ENCODE measurements around the gene KLF15.

KLF15 gene

DNA sequence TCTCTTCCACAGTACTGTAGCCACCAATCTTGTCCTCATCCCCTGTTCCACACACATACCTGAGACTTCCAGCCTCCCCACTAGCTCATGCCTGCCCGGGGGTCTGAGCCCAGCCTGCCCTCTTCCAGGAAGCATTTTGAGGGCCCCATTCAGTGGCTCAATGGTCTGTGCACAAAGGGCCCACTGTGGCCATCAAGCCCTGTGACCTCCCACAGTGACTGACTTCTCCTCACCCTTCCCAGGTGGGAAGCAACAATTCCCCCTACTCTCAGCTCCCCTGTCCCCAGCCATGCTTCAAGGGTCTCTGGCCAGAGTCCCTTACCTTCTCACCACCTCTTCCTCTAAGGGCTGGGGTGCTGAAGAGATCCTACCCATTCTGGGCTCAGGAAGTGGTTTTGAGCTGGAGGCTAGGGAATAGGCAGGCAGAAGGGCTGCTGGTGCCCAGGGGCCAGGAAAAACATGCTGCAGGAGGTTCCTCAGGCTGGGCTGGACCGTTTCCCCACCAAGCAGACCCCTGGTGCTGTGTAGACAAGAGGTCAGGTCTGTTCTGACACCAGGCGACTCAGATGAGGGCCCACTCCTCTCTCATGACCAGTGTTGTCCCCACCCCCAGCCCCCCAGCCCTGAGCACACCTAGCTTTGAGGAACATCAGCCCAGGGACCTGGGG, 3.0 kb upstream of the KLF15 start:
- DNase-seq, result no peak

GRCh38 chr3:126358816-126359181, 1.6 kb upstream of the KLF15 start:
- no peak for DNase-seq

DNA sequence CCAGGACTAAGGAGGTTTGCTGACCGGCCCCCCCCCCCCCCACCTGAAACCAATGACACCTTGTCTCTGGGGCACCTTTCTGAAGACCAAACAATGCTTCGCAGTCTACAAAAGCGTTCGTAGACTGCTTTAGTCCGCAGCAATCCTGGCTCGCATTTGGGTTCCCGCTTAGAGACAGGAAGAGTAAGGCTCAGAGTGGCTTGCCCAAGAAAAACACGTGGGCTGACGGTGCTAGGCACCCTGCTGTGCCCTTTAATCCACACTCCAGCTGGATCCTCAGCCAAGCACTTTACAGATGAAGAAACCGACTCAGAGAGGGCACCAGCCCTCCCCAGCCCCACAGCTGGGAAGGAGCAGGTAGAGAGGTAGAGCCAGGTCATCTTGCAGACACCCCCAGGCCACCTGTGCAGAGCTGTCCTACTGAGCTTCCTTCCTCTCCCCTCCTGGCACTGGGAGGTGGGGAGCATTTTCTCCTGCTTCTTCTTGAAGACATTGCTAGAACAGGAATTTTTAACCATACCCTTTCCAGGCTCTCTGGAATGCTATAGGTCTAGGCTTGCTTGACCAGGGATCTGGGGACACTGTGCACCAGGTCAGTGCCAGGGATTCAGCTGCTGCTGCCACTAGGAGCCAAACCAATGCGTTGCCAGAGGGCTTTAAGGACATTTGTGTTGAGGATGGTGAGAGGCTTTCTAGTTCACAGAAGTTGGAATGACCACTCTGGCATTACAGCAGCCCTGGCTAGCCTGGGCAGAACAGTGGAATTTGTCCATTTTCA, 1.0 kb upstream of the KLF15 start:
- no peak for DNase-seq

- no peak for DNase-seq
Measured at GRCh38 chr3:126356373-126357264, 589 bp downstream of the KLF15 start.

DNA sequence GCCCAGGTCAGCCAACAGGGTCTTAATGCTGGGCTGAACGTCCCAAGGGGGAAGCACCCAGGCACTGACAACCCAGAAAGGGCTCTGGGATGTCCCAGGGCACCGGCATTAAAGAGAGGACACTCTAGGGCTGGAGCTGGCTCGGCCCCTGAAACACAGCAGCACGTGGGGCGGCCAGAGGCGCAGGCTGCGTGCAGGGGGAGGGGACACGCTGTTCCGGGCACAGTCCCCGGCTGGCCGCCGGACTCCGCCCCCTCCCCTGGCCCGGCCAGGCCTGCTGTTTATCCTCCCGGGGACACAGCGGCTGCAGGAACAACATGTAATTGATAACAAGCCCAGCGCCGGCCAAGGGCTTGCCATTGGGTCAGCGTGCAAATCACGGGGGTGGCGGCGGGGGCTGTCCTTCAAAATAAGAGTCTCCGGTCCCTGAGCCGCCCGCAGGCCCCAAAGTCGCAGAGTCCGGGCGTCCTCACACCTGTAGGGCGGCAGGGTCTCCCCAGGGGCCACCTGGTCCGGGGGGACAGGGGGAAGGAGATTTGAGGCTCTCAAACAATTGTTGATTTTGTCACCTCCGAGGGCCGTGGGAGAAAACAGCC, 1.3 kb downstream of the KLF15 start:
- DNase-seq, result no peak

DNA sequence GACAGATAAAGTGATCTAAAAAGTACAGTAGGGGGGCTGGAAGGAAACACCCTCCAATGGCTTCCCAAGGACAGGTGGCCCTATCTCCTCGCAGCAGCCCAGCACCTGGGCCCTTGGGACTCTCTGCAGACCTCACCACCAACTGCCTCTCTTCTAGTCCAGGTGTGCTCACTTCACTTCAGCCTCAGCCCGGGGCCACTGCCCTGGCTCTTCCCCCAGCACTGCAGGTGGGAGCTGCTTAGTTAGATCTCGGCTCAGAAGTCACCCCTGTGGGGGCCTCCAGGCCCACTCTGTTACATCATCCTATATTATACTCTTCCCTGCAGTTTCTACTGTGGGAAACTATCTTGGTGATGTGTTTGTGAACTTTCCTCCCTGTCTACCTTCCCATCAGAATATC, 2.0 kb downstream of the KLF15 start:
- no peak for DNase-seq

DNA sequence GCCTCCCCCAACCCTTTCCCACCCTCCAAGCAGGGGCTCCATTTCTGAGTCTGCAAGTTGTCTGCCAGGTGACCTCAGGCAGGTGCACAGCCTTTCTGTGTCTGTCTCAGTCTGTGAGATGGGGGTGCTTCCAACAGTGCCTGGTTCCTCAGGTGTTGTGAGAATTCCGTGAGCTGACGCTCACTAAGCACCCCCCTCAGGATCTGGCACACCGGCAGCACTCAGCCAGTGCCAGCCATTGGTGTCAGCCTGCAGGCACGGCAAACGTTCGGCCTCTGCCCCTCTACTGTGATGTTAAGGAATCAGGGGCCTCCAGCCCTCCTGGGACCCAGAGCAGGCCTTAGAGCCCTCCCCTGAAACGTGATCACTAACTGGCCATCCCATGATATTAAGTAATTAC, 2.4 kb downstream of the KLF15 start:
- DNase-seq, result no peak

GRCh38 chr3:126353694-126354321, 3.4 kb downstream of the KLF15 start:
- no peak for DNase-seq

DNA sequence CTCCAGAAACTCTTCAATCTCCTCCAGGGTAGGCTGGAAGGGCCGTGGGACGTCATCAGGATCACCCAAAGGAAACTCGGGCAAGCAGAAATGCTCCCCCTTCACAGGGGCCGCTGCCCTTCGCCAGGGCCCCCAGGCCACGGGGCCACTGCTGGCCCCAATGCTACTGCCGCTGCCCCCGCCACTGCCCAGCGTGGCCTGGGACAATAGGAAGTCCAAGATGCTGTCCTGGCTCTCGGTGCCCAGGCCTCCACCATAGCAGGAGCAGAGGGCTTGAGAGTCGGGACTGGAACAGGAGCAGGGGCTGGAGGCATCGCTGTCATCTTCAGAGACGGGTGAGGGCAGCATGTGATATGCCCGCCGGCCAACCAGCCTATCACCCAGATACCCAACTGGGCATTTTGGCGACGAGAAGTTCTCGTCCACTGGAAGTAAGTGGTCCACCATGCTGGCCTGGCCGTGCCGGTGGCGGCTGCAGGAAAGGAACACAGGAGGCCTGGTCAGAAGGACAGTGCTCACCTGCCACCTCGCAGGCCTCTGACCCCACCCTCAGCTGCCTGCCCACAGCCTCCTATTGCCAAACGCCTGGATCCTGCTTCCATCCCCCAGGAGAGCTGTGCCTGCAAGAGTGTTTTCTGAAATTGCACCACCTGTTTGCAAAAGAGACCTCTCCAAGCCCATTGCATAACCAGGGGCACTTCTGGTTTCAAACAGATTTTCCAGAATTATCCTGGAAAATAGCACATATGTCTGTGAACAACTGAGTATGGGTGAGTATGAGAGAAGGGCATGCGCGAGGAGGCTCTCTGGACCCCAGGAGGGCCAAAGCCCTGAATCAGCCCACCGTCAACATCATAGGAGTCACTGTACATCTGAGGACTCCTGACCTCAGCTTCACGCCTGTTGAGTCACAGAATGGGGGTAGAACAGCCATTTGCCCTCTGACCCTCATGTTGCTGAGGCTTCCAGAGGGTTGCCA, 4.4 kb downstream of the KLF15 start:
- DNase-seq, result no peak

DNA sequence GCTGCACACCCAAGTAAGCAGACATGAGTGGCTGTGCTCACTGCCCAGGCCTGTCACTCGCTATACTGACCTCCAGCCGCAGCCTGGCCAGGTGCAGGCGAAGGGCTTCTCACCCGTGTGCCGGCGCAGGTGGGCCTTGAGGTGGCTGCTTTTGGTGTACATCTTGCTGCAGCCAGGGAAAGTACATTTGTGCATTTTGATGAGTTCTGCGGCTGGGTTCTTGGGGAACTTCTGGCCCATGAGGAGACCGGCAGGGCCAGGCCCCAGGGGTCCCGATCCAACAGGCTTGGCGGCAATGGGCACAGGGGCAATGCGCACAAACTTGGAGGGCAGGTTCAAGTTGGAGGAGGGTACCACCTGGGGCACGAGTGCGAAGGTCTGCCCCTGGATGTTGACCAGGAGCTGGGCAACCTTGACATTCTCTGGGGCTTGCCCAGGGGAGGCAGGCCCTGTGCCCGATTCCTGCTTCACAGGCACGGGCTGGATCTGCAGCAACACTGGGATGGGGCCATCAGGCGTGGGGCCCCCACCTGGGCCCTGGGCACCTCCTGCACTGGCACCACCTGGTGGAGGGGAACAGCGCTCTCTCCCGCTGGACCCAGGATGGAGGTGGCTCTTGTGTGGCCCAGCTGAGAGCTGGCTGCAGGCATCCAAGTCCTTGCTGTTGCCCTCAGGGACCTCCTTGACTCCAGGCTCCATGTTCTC, 5.3 kb downstream of the KLF15 start:
- DNase-seq, result no peak

GRCh38 chr3:126351086-126351770, 6.0 kb downstream of the KLF15 start:
- no peak for DNase-seq

DNA sequence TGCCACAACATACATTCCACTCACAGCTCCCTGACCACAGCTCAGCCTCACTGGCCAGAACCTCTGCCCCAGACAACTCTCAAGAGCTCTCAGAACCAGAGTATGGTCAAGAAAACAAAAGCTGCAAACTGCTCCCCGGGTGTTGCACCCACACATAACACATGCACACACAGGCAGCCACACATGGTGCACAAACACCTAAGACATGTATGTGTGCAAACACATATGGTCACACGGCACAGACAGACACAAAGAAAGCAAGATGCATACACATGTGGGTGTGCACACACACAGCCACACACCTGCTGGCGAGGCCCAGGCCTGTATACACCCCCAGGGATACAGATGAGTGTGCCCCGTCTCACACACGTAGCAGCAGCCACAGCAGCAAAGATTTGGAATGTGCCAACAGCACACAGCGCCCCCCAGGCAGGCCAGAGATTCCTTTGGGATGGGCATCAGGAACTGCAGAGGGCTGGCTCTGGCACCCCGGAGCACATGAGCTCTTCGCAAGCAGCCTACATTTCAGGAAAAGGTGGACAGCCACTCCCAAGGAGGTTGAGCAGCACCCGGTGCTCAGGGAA, 6.6 kb downstream of the KLF15 start:
- DNase-seq, result no peak

- no peak for DNase-seq
Measured at GRCh38 chr3:126349611-126350501, 7.4 kb downstream of the KLF15 start.

DNA sequence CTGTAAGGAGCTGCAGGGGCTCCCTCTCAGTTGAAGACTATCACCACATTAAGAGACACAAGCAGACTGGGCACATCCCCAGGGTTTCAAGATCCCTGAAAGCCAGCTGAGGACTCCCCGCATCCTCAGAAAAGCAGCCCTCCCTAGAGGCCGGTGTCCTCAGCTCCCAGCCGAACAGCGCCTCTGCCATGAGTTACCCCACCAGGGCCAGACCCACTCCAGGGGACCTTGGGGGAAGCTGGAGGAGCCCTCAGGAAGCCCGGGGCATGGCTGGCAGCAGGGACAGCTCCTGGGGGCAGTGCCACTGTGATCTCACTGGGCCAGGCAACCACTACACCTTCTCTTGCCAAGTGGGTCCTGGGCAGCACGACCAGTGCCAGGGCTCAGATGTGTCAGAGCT, 8.1 kb downstream of the KLF15 start:
- DNase-seq, result no peak

- DNase-seq, result peak in 1 of 2 experiments; percentile 3
Measured at GRCh38 chr3:126348308-126348920, 8.8 kb downstream of the KLF15 start.

GRCh38 chr3:126347543-126348161, 9.6 kb downstream of the KLF15 start:
- DNase-seq, result no peak

DNA sequence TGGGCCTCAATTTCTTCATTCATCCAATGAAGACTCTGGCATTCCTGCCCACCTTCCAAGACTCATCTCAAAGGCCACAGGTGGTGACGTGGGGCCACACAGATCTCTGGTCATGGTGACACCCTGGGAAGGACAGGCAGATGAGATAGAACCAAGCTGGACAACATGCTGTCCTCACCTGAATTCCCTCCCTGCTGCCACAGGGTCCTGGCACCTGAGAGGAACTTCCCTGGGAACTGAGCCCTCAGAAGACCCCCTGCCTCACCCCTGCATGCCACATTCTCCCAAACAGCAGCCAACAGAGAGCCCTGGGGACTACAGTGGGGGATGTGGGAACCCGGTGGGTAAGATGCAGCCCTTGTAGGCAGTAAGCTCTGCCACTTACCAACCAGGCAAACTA, 10.7 kb downstream of the KLF15 start:
- no peak for DNase-seq
